Activated CD4-positive, alpha-beta memory T cell treated with anti-CD3 and anti-CD28 coated beads, Interleukin-2, amount 10 ng/mL, durations not matched to agents 7 days and 5 days (primary cell): Measurements from ENCODE around the gene DMRTA1. TPM values are rescaled to one million over a fixed set of nuclear protein-coding genes. Genes with fewer than 3 reads are reported as not detected.
"Not testable (repeated sequence)": the region's sequence is repeated elsewhere in the genome, so short reads cannot be mapped to it uniquely, and the experiment has no call there.

Source experiments
- CTCF ChIA-PET: fragments of 350-600 bp; sonication (Branson Sonifier 250); formaldehyde crosslinking; loops from one replicate; lab custom pipeline; 2021; ENCODE audit warnings: antibody characterized with exemption, inconsistent platforms; lab: Charles Lee
- POLR2A ChIA-PET: fragments of 350-600 bp; sonication (Branson Sonifier 250); formaldehyde crosslinking; loops from one replicate; lab custom pipeline; 2021; ENCODE audit warnings: antibody characterized with exemption; lab: Charles Lee
- DNase-seq: peaks from one replicate; pipeline ENCODE4 v3.0.0-alpha.2; 2020
- H3K27ac Mint-ChIP-seq: one replicate; pipeline ENCODE4 v1.8.0; 2021; ENCODE audit warnings: mild to moderate bottlenecking, mixed read lengths
- H3K27me3 Mint-ChIP-seq: one replicate; pipeline ENCODE4 v1.8.0; 2021; ENCODE audit warnings: mixed read lengths
- H3K36me3 Mint-ChIP-seq: one replicate; pipeline ENCODE4 v1.8.0; 2021; ENCODE audit warnings: low read depth, mixed read lengths
- H3K4me1 Mint-ChIP-seq: one replicate; pipeline ENCODE4 v1.8.0; 2021; ENCODE audit warnings: mixed read lengths
- H3K4me3 Mint-ChIP-seq: one replicate; pipeline ENCODE4 v1.8.0; 2021; ENCODE audit warnings: mild to moderate bottlenecking, mixed read lengths
- H3K9me3 Mint-ChIP-seq: one replicate; pipeline ENCODE4 v1.8.0; 2021; ENCODE audit warnings: mixed read lengths
- total RNA-seq, 2 experiments: library from RNA; stranded (reverse); gene quantifications; one replicate each; pipeline ENCODE4 v1.2.3, GENCODE V29; 2021

The DMRTA1 gene
- not detected for total RNA-seq

- no peak for DNase-seq
- H3K36me3 Mint-ChIP-seq = no peaks in the 10 kb centered on the region
- H3K27ac Mint-ChIP-seq = no peak within 1 kb of the TSS
- peaks cover 49% of the 10 kb centered on the region for H3K27me3 Mint-ChIP-seq
- H3K4me1 Mint-ChIP-seq = peaks cover 8% of the 10 kb centered on the region
- ChIA-PET CTCF (no interaction called here), POLR2A (no interaction called here)
- H3K9me3 Mint-ChIP-seq = no peaks in the 10 kb centered on the region
- peak within 1 kb of the TSS; percentile 2 for H3K4me3 Mint-ChIP-seq
These were observed at the start of gene DMRTA1 for GRCh38 chr9:22446589-22446949. TSS of gene DMRTA1 (plus strand) at chr9:22446824. CDS start at chr9:22447066, 242 bp downstream.

GRCh38 chr9:22401671-22402070, 45.0 kb upstream of the DMRTA1 start:
- no peak overlapping the region for H3K27ac Mint-ChIP-seq
- POLR2A ChIA-PET = no interaction called here
- no peaks in the 10 kb centered on the region for H3K9me3 Mint-ChIP-seq
- CTCF ChIA-PET = no interaction called here
- no peaks in the 10 kb centered on the region for H3K4me1 Mint-ChIP-seq
- no peak for DNase-seq
- no peaks in the 10 kb centered on the region for H3K36me3 Mint-ChIP-seq
- no peaks in the 10 kb centered on the region for H3K27me3 Mint-ChIP-seq
- H3K4me3 Mint-ChIP-seq = no peak overlapping the region

- H3K4me1 Mint-ChIP-seq = no peaks in the 10 kb centered on the region
- ChIA-PET POLR2A (no interaction called here), CTCF (no interaction called here)
- no peak overlapping the region for H3K27ac Mint-ChIP-seq
- no peak for DNase-seq
- no peak overlapping the region for H3K4me3 Mint-ChIP-seq
- no peaks in the 10 kb centered on the region for H3K27me3 Mint-ChIP-seq
- H3K36me3 Mint-ChIP-seq = no peaks in the 10 kb centered on the region
- no peaks in the 10 kb centered on the region for H3K9me3 Mint-ChIP-seq
These were observed 40.6 kb upstream of the DMRTA1 start for GRCh38 chr9:22405869-22406659.

GRCh38 chr9:22413884-22414283, 32.7 kb upstream of the DMRTA1 start:
- Mint-ChIP-seq H3K27ac (no peak overlapping the region), H3K36me3 (no peaks in the 10 kb centered on the region), H3K9me3 (no peaks in the 10 kb centered on the region), H3K4me3 (no peak overlapping the region), H3K4me1 (no peaks in the 10 kb centered on the region), H3K27me3 (no peaks in the 10 kb centered on the region)
- CTCF ChIA-PET = no interaction called here
- no peak for DNase-seq
- POLR2A ChIA-PET = no interaction called here

- no peak for DNase-seq
- ChIA-PET CTCF (no interaction called here), POLR2A (no interaction called here)
- no peaks in the 10 kb centered on the region for H3K36me3 Mint-ChIP-seq
- H3K9me3 Mint-ChIP-seq = no peaks in the 10 kb centered on the region
- no peak overlapping the region for H3K27ac Mint-ChIP-seq
- H3K4me1 Mint-ChIP-seq = no peaks in the 10 kb centered on the region
- H3K4me3 Mint-ChIP-seq = no peak overlapping the region
- H3K27me3 Mint-ChIP-seq = no peaks in the 10 kb centered on the region
These were observed 30.5 kb upstream of the DMRTA1 start for GRCh38 chr9:22415941-22416691.

GRCh38 chr9:22416692-22417060, 29.9 kb upstream of the DMRTA1 start:
- Mint-ChIP-seq H3K27ac (no peak overlapping the region), H3K9me3 (no peaks in the 10 kb centered on the region), H3K27me3 (no peaks in the 10 kb centered on the region), H3K4me1 (no peaks in the 10 kb centered on the region), H3K4me3 (no peak overlapping the region), H3K36me3 (no peaks in the 10 kb centered on the region)
- DNase-seq = no peak
- ChIA-PET POLR2A (no interaction called here), CTCF (no interaction called here)

GRCh38 chr9:22423566-22423965, 23.1 kb upstream of the DMRTA1 start:
- Mint-ChIP-seq H3K4me1 (no peaks in the 10 kb centered on the region), H3K4me3 (no peak overlapping the region), H3K27ac (no peak overlapping the region), H3K9me3 (no peaks in the 10 kb centered on the region), H3K27me3 (peaks cover 2% of the 10 kb centered on the region), H3K36me3 (no peaks in the 10 kb centered on the region)
- DNase-seq = no peak
- ChIA-PET CTCF (no interaction called here), POLR2A (no interaction called here)

GRCh38 chr9:22424616-22425015, 22.0 kb upstream of the DMRTA1 start:
- Mint-ChIP-seq H3K27ac (no peak overlapping the region), H3K27me3 (peaks cover 2% of the 10 kb centered on the region), H3K4me3 (no peak overlapping the region), H3K9me3 (no peaks in the 10 kb centered on the region), H3K4me1 (no peaks in the 10 kb centered on the region), H3K36me3 (no peaks in the 10 kb centered on the region)
- POLR2A ChIA-PET = no interaction called here
- CTCF ChIA-PET = no interaction called here
- no peak for DNase-seq

GRCh38 chr9:22425551-22425950, 21.1 kb upstream of the DMRTA1 start:
- ChIA-PET POLR2A (no interaction called here), CTCF (no interaction called here)
- Mint-ChIP-seq H3K27ac (no peak overlapping the region), H3K4me1 (no peaks in the 10 kb centered on the region), H3K36me3 (no peaks in the 10 kb centered on the region), H3K9me3 (no peaks in the 10 kb centered on the region), H3K4me3 (no peak overlapping the region), H3K27me3 (peaks cover 2% of the 10 kb centered on the region)
- DNase-seq = no peak

GRCh38 chr9:22427226-22427880, 19.3 kb upstream of the DMRTA1 start:
- POLR2A ChIA-PET = no interaction called here
- DNase-seq = no peak
- Mint-ChIP-seq H3K4me3 (no peak overlapping the region), H3K27me3 (peaks cover 2% of the 10 kb centered on the region), H3K4me1 (no peaks in the 10 kb centered on the region), H3K9me3 (no peaks in the 10 kb centered on the region), H3K27ac (no peak overlapping the region), H3K36me3 (no peaks in the 10 kb centered on the region)
- CTCF ChIA-PET = no interaction called here

GRCh38 chr9:22433691-22434090, 12.9 kb upstream of the DMRTA1 start:
- CTCF ChIA-PET = no interaction called here
- DNase-seq = no peak
- POLR2A ChIA-PET = no interaction called here
- no peaks in the 10 kb centered on the region for H3K9me3 Mint-ChIP-seq
- H3K4me1 Mint-ChIP-seq = no peaks in the 10 kb centered on the region
- H3K27me3 Mint-ChIP-seq = peaks cover 2% of the 10 kb centered on the region
- H3K4me3 Mint-ChIP-seq = no peak overlapping the region
- H3K36me3 Mint-ChIP-seq = no peaks in the 10 kb centered on the region
- H3K27ac Mint-ChIP-seq = no peak overlapping the region

- CTCF ChIA-PET, H3K4me1 Mint-ChIP-seq, H3K9me3 Mint-ChIP-seq, H3K36me3 Mint-ChIP-seq, DNase-seq, POLR2A ChIA-PET, H3K4me3 Mint-ChIP-seq, H3K27ac Mint-ChIP-seq, H3K27me3 Mint-ChIP-seq: not testable (repeated sequence)
These were observed 11.4 kb upstream of the DMRTA1 start for GRCh38 chr9:22435252-22435651.

GRCh38 chr9:22437461-22438067, 9.1 kb upstream of the DMRTA1 start:
- H3K4me1 Mint-ChIP-seq, H3K36me3 Mint-ChIP-seq, DNase-seq, CTCF ChIA-PET, H3K27ac Mint-ChIP-seq, H3K27me3 Mint-ChIP-seq, H3K9me3 Mint-ChIP-seq, H3K4me3 Mint-ChIP-seq, POLR2A ChIA-PET: not testable (repeated sequence)
